ENCODE measurements around the gene COLEC12.

The COLEC12 gene

DNA sequence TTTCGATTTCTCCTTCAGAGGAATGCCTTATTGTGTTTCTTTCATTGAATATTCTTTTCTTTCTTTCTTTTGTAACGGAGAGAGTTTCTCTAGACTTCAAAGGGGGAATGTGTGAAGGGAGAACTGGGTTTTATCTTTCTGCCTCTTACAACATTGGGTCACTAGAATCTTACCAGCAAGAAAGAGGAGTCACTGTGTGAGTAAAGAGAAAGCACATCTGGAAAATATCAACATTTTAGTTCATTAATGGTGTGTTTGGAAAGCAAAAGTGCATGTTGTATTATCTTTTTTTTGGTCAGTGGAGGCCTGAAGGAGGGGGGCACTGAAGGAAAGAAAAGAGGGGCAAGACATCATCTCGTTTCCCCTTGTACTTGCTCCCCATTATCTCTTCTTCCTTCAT lies 146.0 kb downstream of the COLEC12 start:
- DNase-seq = no peak

DNA sequence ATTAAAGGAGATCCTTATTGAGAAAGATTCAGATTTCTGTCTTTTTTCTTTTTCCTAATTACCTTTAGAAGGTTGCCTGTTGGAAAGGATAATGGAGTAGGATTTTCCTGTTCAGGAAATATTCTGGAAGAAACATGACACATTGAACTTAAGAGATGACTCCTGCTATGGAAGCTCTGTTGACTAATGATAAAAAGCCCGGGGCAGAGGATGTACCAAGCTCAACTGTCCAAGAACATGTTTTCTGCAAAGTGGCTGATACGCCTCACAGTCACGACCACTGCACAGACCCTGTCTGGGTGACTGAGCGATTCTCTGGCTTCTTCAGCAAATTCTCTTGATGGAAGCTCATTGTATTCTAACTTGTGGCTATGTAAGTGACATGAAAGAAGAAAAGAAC lies 146.5 kb downstream of the COLEC12 start:
- no peak for DNase-seq

GRCh38 chr18:352438-352837 lies 148.1 kb downstream of the COLEC12 start:
- no peak for DNase-seq

GRCh38 chr18:350953-351572 lies 149.4 kb downstream of the COLEC12 start:
- DNase-seq = no peak

- DNase-seq = no peak
Measured at GRCh38 chr18:346600-346999, 153.9 kb downstream of the COLEC12 start.

DNA sequence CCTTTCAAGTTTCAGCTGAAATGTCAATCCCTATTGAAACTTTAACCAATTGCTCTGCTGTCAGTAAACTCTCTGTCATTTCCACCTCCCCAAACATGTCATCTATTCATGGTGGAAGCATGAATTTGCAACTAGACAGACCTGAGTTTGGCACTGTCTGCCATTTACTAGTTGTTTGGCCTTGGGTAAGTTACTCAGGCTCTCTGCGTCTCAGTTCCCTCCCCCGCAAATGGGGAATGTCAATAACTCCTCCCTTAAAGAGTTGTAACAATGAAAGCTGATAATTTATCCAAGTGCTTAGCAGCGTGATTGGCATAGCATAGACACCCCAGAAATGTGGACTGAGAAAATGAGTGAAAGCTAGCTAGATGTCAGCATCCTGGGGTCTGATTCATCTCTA lies 159.4 kb downstream of the COLEC12 start:
- no peak for DNase-seq

DNA sequence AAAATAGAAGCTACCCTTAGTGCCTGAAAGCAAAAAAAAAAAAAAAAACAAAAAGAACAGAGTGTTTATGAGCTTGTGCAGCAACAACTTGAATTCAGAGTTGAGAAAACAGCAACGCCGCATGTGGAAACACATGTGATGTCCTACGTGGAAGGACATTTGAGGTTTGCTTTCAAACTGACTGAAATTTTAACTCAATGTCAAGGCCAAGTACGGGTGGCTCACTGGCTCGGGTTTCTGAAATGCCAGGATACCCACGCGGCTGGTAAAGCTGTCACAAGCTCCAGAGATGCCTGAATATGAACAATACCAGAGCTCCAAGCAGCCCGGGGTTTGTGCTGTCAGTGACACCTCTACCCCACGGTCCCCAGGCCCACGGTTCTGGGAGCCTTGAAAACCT lies 160.5 kb downstream of the COLEC12 start:
- no peak for DNase-seq

DNA sequence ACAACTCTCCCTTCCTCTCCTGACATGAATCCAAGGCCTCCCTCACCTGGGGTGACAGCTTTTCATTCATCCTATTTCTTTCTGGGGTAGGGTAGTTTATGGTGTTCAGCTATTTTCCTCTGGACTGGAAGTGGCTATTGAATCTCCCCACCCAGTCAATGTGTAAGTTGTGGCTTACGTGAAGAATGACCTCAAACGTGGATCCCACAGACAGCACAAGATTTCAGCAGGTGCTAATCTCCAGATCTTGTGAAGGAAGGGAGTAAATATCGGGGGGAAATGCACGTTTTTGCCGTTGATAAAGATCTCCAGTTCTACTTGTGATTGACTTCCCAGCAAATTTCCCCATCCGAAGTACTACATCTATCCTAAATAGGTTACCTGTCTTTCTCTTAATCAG lies 161.3 kb downstream of the COLEC12 start:
- no peak for DNase-seq

DNA sequence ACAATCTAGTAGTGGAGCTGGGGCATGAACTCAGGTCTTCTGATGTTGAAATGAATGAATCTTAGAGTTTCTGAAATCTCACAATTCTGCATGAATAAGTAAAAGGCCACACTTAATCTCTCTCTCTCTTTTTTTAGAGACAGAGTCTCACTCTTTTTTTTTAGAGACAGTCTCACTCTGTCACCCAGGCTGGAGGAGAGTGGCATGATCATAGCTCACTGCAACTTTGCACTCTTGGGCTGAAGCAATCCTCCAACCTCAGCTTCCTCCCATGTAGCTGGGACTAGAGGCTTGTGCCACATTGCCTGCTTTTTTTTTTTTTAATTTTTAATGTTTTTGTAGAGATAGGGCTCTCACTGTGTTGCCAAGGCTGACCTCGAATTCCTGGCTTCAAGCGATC lies 163.8 kb downstream of the COLEC12 start:
- DNase-seq = no peak

- DNase-seq = no peak
Measured at GRCh38 chr18:335733-336132, 164.8 kb downstream of the COLEC12 start.

- DNase-seq = no peak
Measured at GRCh38 chr18:334575-335132, 165.8 kb downstream of the COLEC12 start.

DNA sequence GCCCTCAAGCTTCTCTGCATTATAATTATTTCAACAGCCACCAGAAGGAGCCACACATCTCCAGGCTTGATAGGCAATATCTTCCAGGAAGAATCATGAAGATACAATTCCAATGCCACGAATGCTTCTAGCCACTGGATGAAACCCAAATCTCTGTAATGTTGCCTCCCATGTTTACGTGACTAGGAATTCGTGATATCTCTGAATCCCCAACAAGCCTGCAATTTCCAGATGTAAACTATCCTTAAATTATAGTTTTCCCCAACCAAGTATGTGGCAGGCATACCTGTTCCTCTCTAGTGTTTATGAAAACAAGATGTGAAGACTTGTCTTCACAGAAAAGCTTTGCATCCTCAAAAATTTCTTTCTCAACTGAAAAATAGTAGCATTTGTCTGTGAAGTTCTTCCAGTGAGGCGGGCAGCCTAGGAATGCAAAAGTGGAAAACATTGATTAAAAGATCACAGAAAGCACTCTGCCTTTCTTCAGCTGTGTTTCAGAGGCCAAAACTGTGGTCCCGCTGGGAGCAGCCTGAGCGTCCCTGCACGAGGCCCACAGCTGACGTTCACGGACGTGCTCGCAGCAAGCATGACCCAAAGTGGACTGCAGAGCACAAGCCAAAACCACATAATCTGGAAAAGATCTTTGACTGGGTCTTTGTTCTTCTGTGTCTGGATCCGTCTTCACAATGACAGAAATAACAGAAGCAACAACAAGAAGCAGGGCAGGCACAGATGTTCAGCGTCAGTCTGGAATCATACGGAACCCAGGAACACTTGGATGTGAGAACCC lies 167.6 kb downstream of the COLEC12 start:
- no peak for DNase-seq

- no peak for DNase-seq
Measured at GRCh38 chr18:332007-332406, 168.5 kb downstream of the COLEC12 start.

GRCh38 chr18:331221-331821 lies 169.2 kb downstream of the COLEC12 start:
- DNase-seq = no peak

- DNase-seq = no peak
Measured at GRCh38 chr18:328928-329327, 171.6 kb downstream of the COLEC12 start.

GRCh38 chr18:326846-327245 lies 173.7 kb downstream of the COLEC12 start:
- DNase-seq = no peak

DNA sequence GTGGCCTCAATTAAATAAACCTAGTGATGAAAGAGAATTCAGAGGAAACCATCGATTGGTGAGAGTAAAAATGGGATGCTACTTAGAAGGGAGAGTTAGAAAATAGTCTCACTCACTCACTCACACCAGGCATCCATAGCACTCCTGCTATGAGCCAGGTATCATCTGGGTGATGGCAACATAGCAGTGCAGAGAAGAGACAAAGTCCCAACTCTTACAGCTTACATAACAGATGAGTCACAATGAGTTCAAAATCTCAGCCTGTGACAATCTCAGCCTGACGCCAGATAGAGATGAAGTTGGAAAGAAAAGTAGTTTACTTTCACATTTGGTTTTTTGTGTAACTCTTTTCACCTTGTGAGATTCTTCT lies 177.3 kb downstream of the COLEC12 start:
- no peak for DNase-seq

DNA sequence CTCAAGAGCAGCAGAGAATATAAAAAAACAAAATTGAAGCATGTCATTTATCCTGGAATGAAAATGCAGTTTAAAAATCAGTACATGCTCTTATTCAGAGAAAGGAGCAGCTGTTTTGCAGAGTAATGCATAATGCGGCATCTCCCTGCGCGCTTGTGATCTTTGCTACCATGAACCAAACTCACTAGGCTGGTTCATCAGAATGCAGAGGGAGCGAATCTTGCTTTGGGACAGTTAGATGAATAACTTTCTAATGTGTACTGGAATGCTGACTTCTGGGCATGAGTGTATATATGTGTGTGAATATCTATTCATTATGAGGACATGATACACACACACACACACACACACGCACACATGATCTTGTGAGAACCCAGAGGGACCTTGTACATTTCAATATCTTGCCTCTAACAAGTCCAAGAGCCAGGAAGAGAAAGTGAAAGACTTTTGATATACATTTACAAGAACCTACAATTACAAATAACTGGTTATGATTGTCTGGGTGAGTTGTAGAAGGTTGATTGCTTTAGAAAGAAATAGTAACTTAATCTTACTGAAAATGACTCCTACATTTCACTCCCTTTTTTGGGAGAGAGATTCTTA lies 178.5 kb downstream of the COLEC12 start:
- DNase-seq = no peak

GRCh38 chr18:320155-320554 lies 180.3 kb downstream of the COLEC12 start:
- DNase-seq = no peak

- no peak for DNase-seq
Measured at GRCh38 chr18:319720-320119, 180.8 kb downstream of the COLEC12 start.

DNA sequence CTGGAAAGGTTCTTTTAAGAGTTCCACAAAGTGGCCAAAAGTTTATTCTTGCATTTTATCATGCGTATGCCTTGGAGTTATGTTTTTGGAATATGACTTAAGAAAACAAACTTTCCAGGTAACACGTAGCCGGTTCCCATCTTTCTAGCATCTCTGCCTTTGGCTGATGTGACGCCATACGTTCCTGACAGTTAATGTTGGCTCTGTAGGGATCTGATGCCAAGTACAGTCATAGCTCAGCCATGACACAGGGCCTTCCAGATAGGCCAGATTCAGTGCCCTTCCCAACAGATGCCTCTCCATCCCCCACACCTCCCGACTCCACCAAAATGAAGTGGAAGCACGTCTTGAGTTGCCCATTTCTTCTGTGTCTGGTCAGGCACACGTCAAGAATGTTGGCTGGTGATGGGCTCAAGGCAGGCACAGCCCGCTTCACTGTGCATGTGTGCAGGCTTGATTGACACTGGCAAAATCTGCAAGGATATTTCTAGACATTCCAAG lies 181.7 kb downstream of the COLEC12 start:
- DNase-seq = no peak

DNA sequence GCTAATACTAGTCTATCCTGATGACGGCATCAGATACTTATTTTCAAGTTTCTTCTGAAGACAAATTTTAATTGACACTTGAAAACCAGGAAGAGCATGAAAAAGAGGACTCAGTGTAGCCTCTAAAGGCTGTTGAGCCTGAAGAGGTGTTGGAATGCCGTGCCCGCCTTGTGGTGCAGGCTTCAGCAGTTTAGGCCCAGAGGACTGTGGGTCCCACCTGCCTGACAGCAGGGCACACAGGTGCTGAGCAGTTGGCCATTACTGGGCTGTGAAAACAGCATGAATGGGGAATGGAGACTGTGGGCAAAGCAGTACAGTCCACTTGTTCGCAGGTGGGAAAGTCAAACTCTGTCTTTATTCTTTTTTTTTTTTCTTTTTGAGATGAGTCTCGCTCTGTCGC lies 182.9 kb downstream of the COLEC12 start:
- no peak for DNase-seq

GRCh38 chr18:316393-316792 lies 184.1 kb downstream of the COLEC12 start:
- no peak for DNase-seq
